ENCODE results near the gene DOCK3.

Gene DOCK3

GRCh38 chr3:51393134-51393495 lies 718.4 kb downstream of the DOCK3 start:
- DNase-seq: no peak

- DNase-seq: no peak
These were observed 718.8 kb downstream of the DOCK3 start for GRCh38 chr3:51393564-51393963.

GRCh38 chr3:51394541-51394940 lies 719.8 kb downstream of the DOCK3 start:
- DNase-seq: no peak

- DNase-seq: no peak
These were observed 720.9 kb downstream of the DOCK3 start for GRCh38 chr3:51395493-51396213.

GRCh38 chr3:51396401-51396800 lies 721.7 kb downstream of the DOCK3 start:
- no peak for DNase-seq

- DNase-seq: no peak
These were observed 722.7 kb downstream of the DOCK3 start for GRCh38 chr3:51397392-51397791.

GRCh38 chr3:51398595-51399310 lies 724.0 kb downstream of the DOCK3 start:
- no peak for DNase-seq

GRCh38 chr3:51400166-51400565 lies 725.4 kb downstream of the DOCK3 start:
- no peak for DNase-seq

GRCh38 chr3:51401735-51402134 lies 727.0 kb downstream of the DOCK3 start:
- no peak for DNase-seq

- no peak for DNase-seq
These were observed 728.9 kb downstream of the DOCK3 start for GRCh38 chr3:51403675-51404074.

- DNase-seq: no peak
These were observed 733.3 kb downstream of the DOCK3 start for GRCh38 chr3:51408021-51408420.

GRCh38 chr3:51408813-51409212 lies 734.1 kb downstream of the DOCK3 start:
- no peak for DNase-seq

- no peak for DNase-seq
These were observed 747.5 kb downstream of the DOCK3 start for GRCh38 chr3:51422211-51422610.

GRCh38 chr3:51426921-51427320 lies 752.2 kb downstream of the DOCK3 start:
- DNase-seq: no peak

- no peak for DNase-seq
These were observed 754.4 kb downstream of the DOCK3 start for GRCh38 chr3:51429138-51429537.
